ENCODE measurements around the gene CACNA2D3. TPM values are rescaled to one million over a fixed set of nuclear protein-coding genes. Genes with fewer than 3 reads are reported as not detected.

Gene CACNA2D3
- total RNA-seq, 3 donors from 2014 or later: not detected

DNA sequence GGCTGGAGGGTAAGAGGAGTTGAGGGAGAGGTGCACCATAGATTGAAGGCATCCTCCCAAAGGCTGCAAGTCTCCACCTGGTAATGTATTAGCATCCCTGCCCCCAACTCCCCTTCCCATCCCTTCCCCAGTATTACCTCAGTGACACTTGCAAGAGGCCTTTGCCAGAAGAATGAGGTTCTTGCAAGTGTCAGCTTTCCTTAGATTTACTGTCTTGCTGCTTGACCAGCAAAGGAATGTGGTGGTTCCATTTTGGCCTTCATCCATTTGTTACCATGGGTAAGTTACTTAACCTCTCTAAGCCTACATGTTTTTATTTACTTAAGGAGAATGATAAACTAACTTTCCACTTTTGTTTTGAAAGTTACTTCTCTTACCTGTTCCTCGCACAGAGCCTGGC, 696.6 kb downstream of the CACNA2D3 start:
- H3K4me1 Mint-ChIP-seq (ENCODE audit: low read depth): no peaks in the 10 kb centered on the region
- no peaks in the 10 kb centered on the region for H3K9me3 Mint-ChIP-seq
- H3K27me3 Mint-ChIP-seq (ENCODE audit: low read depth): no peaks in the 10 kb centered on the region
- no peak for ATAC-seq
- DNase-seq: no peak
- no peaks in the 10 kb centered on the region for H3K36me3 Mint-ChIP-seq (ENCODE audit: insufficient read depth)
- H3K4me3 Mint-ChIP-seq: no peak overlapping the region

DNA sequence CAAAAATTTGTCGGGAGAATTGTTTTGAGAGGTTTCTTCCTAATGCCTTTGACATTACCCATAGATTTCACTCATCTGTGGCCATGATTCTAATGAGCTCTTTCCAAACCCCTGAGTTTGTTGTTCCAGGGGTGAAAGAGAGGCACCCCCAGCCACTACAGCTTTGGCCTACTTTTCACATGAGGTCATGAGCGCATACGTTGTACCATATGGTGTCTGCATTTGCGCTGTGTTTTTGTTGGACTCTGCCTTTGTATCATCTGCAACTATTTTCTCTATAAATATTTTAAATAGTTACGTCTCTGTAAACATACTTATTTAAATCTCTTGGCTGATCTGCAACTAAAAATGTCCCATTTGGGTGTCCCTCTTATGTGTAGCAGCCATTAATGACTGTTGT, 697.6 kb downstream of the CACNA2D3 start:
- no peaks in the 10 kb centered on the region for H3K36me3 Mint-ChIP-seq (ENCODE audit: insufficient read depth)
- no peaks in the 10 kb centered on the region for H3K9me3 Mint-ChIP-seq
- no peak for DNase-seq
- no peaks in the 10 kb centered on the region for H3K4me1 Mint-ChIP-seq (ENCODE audit: low read depth)
- H3K27me3 Mint-ChIP-seq (ENCODE audit: low read depth): no peaks in the 10 kb centered on the region
- no peak overlapping the region for H3K4me3 Mint-ChIP-seq
- ATAC-seq: no peak

DNA sequence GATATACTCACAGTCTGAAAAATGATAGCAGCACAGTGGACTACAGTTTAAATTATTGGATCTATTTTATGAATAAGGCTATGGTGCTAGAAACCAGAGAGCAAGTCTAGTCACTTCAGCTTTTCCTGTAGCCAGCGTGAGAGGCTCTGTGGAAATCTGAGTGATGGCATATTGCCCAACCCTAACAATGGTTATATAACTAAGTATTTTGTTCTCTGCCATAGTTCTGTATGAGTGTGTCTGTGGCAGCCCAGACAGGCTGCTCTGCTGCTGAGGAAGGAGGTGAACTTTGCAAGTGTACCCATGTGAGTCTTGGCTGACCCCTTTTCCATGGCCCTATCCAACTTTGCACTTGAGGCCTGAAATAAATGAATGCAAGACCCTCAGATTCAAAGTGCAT, 699.9 kb downstream of the CACNA2D3 start:
- H3K9me3 Mint-ChIP-seq: no peaks in the 10 kb centered on the region
- H3K27me3 Mint-ChIP-seq (ENCODE audit: low read depth): no peaks in the 10 kb centered on the region
- H3K36me3 Mint-ChIP-seq (ENCODE audit: insufficient read depth): no peaks in the 10 kb centered on the region
- DNase-seq (no peak), ATAC-seq (no peak)
- H3K4me1 Mint-ChIP-seq (ENCODE audit: low read depth): no peaks in the 10 kb centered on the region
- H3K4me3 Mint-ChIP-seq: no peak overlapping the region

DNA sequence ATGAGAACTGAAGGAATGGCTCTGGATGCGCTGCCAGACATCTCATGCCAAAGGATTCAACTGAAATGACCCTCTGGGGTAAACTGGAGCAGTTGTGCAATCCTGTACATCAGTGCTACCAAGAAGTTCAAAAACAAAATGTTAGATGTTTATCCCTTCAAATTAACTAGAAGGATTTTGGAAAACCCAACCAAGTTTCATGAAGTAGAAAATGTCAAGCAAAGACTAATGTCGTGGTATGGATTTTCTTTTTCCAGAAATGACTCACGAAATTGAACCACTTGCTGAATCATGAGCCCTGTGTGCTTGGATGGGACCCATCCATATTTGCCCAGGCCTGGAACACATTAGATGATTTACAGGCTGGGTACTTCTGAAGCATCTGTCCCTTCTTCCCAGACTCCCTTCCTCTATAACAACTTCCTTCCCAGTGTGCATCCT, 703.9 kb downstream of the CACNA2D3 start:
- ATAC-seq: no peak
- Mint-ChIP-seq H3K9me3 (peaks cover 5% of the 10 kb centered on the region), H3K4me1 (ENCODE audit: low read depth) (no peaks in the 10 kb centered on the region), H3K36me3 (ENCODE audit: insufficient read depth) (no peaks in the 10 kb centered on the region), H3K27me3 (ENCODE audit: low read depth) (no peaks in the 10 kb centered on the region), H3K4me3 (no peak overlapping the region)
- no peak for DNase-seq

DNA sequence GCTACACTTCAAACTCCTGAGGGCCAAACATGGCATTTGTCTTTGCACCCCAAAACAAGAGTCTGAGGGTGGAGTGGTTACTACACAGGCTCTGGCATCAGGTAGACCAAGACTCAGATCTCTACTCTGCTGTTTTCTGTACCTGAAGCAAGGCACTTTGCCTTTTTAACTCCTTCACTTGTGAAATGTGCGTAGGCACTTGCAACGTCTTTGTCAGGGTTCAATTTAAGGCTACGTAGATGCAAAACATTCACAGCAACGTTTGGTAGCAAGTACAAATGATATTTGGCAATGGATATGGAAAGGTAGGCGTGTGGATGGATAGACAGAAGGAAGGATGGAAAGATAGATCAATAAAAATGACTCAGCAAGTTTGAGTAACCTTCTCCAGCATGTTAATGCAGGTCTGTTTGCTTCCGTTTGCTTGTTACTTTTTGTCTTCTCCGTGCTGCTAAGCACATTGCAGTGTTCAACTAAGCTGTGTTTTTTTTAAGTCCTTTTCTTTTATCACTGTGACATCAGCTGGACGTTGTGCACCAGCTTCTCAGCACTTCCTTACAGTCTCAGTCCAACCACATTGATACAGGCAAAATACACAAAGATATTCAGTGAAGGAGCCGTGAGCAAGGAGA, 704.8 kb downstream of the CACNA2D3 start:
- H3K4me1 Mint-ChIP-seq (ENCODE audit: low read depth): no peaks in the 10 kb centered on the region
- H3K4me3 Mint-ChIP-seq: no peak overlapping the region
- ATAC-seq (no peak), DNase-seq (no peak)
- H3K9me3 Mint-ChIP-seq: peaks cover 5% of the 10 kb centered on the region
- H3K27me3 Mint-ChIP-seq (ENCODE audit: low read depth): no peaks in the 10 kb centered on the region
- H3K36me3 Mint-ChIP-seq (ENCODE audit: insufficient read depth): no peaks in the 10 kb centered on the region

DNA sequence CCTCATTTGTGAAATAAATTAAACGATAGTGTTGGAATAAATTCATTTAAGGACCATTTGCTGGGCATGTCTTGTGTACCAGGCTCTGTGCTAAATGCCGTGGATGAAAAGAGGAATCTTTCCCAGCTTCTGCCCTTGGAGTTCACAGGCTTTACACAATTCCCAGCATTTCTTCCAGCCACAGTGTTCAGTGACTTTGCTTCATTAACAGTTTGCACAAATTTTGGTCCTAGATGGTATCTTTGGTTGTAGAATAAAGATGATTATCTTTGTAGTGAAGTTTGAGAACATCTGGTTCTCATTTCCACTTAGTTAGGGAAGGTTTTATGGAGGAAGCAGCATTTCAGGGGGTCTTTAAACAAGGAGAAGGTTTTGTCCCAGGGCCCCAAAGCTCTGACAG, 705.4 kb downstream of the CACNA2D3 start:
- H3K4me3 Mint-ChIP-seq: no peak overlapping the region
- peaks cover 5% of the 10 kb centered on the region for H3K9me3 Mint-ChIP-seq
- H3K27me3 Mint-ChIP-seq (ENCODE audit: low read depth): no peaks in the 10 kb centered on the region
- no peak for DNase-seq
- H3K4me1 Mint-ChIP-seq (ENCODE audit: low read depth): no peaks in the 10 kb centered on the region
- H3K36me3 Mint-ChIP-seq (ENCODE audit: insufficient read depth): no peaks in the 10 kb centered on the region
- ATAC-seq: no peak

DNA sequence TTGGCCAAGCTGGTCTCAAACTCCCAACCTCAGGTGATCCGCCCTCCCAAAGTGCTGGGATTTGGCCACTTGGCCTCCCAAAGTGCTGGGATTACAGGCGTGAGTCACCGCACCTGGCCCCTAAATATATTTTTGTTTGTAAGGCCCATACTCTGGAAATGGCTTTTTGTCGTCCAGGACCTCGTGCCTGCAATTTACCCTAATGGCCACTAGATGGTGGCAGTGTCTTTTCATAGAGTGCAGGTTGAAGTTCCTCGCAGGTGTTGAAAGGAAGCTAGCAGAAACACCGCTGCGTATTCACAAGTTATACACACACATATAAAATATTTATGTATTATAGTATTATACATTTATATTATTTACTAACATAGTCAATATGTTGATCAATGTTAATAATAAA, 708.3 kb downstream of the CACNA2D3 start:
- H3K27me3 Mint-ChIP-seq (ENCODE audit: low read depth): no peaks in the 10 kb centered on the region
- H3K4me3 Mint-ChIP-seq: no peak overlapping the region
- H3K9me3 Mint-ChIP-seq: peaks cover 5% of the 10 kb centered on the region
- DNase-seq (no peak), ATAC-seq (no peak)
- H3K36me3 Mint-ChIP-seq (ENCODE audit: insufficient read depth): no peaks in the 10 kb centered on the region
- H3K4me1 Mint-ChIP-seq (ENCODE audit: low read depth): no peaks in the 10 kb centered on the region

DNA sequence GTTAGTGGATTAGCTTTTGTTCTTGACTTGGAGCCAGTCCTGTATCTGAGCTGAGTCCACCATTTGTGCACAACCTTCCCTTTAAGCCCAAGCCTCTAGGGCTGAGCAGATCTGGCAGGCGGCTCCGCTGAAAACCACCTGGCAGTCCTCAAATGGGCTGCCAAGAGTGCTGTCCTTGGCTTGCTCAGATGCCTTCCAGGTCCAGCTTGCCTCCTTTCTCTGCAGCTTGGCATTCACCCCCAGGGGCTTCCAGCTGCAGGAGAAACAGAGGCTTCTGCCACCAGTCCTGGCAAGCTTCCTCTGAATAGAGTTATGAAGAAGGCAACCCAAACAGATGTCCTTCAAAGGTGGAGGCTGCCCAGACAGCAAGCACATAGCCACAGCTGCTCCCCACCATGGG, 708.8 kb downstream of the CACNA2D3 start:
- DNase-seq (no peak), ATAC-seq (no peak)
- H3K4me3 Mint-ChIP-seq: no peak overlapping the region
- no peaks in the 10 kb centered on the region for H3K36me3 Mint-ChIP-seq (ENCODE audit: insufficient read depth)
- peaks cover 5% of the 10 kb centered on the region for H3K9me3 Mint-ChIP-seq
- no peaks in the 10 kb centered on the region for H3K27me3 Mint-ChIP-seq (ENCODE audit: low read depth)
- H3K4me1 Mint-ChIP-seq (ENCODE audit: low read depth): no peaks in the 10 kb centered on the region

DNA sequence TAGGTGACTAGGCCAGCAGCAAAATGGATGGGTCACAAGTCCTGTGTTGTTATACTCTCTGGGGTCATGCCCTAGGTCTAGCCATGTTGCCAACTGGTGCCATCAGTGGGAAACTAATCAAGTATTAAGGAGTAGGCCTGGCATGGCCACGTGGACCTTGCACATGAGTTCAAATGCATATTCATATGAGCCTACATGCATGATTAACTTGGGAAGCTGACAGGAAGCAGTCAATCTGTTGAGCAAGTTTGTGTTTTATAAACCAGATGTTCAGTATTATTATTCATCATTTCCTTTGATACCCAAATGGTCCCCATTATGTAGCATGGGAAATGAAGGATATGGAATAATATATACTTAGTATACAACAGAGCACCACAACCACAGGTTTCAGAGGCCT, 710.5 kb downstream of the CACNA2D3 start:
- DNase-seq (no peak), ATAC-seq (no peak)
- Mint-ChIP-seq H3K36me3 (ENCODE audit: insufficient read depth) (no peaks in the 10 kb centered on the region), H3K27me3 (ENCODE audit: low read depth) (no peaks in the 10 kb centered on the region), H3K4me1 (ENCODE audit: low read depth) (no peaks in the 10 kb centered on the region), H3K9me3 (peaks cover 5% of the 10 kb centered on the region), H3K4me3 (no peak overlapping the region)

DNA sequence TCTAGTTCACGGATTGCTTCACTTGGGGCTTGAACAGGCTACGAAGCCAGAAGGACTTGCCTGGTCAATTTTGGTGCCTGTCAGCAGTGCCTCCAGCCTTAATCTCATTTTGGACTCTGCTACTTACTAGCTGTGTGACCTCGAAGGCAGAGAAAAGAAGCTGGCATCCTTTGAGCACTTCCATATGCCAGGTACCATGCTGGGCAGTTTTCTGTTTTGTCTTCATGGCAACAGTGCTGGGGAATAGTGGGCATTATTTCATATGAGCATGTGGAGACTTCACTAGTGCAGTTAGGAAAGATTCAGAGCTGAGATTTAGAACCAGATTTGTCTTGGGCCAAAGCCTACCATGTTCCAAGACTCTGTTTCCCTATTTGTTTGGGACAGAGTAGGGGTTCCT, 713.3 kb downstream of the CACNA2D3 start:
- DNase-seq: no peak
- Mint-ChIP-seq H3K27me3 (ENCODE audit: low read depth) (no peaks in the 10 kb centered on the region), H3K36me3 (ENCODE audit: insufficient read depth) (no peaks in the 10 kb centered on the region), H3K4me1 (ENCODE audit: low read depth) (no peaks in the 10 kb centered on the region), H3K9me3 (peaks cover 3% of the 10 kb centered on the region), H3K4me3 (no peak overlapping the region)
- no peak for ATAC-seq

DNA sequence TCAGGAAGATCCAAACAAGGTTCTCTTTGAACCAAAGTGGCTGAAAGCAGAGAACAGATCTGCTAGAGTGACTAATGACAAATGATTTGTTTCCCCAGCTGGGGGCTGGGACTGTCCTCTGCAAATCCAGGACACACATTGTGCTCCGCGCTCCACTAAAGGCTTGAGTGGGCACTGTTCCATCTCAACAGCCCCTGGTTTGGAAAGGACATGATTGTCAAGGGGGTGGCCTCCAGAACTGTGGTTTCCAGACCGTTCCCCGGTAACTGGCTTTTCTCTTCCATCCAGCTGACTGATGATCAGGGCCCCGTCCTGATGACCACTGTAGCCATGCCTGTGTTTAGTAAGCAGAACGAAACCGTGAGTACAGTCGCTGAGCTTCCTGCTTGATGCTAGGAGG, 714.5 kb downstream of the CACNA2D3 start:
- H3K4me3 Mint-ChIP-seq: no peak overlapping the region

DNA sequence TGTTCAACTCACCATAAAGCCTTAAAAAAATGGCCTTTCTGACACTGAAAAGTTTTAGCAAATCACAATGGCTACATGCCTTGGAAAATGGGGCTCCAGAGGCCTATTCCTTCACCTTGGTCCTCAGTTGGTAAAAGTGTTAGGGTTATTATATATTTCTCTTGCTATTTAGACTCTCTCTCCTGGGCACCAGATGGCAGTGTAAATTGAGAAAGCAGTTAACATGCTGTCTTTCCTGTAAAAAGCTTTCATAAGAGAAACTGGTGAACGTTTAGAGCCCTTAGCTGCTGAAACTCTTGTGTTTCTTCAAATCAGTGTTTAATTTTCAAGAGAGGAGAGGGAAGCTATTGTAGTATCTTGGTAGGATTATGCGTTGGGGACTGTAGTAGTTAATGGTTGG, 715.6 kb downstream of the CACNA2D3 start:
- no peaks in the 10 kb centered on the region for H3K36me3 Mint-ChIP-seq (ENCODE audit: insufficient read depth)
- peaks cover 3% of the 10 kb centered on the region for H3K9me3 Mint-ChIP-seq
- ATAC-seq (no peak), DNase-seq (no peak)
- H3K4me3 Mint-ChIP-seq: no peak overlapping the region
- H3K27me3 Mint-ChIP-seq (ENCODE audit: low read depth): no peaks in the 10 kb centered on the region
- H3K4me1 Mint-ChIP-seq (ENCODE audit: low read depth): no peaks in the 10 kb centered on the region

More for the DNA sequence above, 714.5 kb downstream of the CACNA2D3 start:
- Mint-ChIP-seq H3K36me3 (ENCODE audit: insufficient read depth) (no peaks in the 10 kb centered on the region), H3K9me3 (peaks cover 3% of the 10 kb centered on the region), H3K4me1 (ENCODE audit: low read depth) (no peaks in the 10 kb centered on the region), H3K27me3 (ENCODE audit: low read depth) (no peaks in the 10 kb centered on the region)
- ATAC-seq: no peak
- no peak for DNase-seq

DNA sequence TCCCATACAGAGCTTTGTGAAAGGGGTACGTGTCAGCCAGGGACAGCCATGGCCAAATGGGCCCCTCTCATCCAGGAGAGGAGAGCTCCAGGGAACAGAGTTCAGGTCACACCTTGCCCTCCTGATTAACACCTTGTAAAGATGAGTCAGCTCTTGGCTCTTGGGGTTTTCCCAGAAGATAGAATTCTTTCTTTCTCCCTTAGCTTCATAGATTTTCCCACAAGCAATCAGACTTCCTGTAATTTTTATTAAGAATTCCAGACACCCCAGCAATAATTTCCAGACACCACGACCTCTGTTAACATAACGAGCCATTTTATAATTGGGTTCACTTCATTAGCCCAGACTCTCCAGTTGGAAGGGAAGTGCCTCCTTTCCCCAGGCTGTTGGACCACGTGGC, 719.1 kb downstream of the CACNA2D3 start:
- Mint-ChIP-seq H3K27me3 (ENCODE audit: low read depth) (no peaks in the 10 kb centered on the region), H3K36me3 (ENCODE audit: insufficient read depth) (no peaks in the 10 kb centered on the region), H3K4me3 (no peak overlapping the region), H3K9me3 (peaks cover 3% of the 10 kb centered on the region), H3K4me1 (ENCODE audit: low read depth) (no peaks in the 10 kb centered on the region)
- DNase-seq: no peak
- no peak for ATAC-seq

DNA sequence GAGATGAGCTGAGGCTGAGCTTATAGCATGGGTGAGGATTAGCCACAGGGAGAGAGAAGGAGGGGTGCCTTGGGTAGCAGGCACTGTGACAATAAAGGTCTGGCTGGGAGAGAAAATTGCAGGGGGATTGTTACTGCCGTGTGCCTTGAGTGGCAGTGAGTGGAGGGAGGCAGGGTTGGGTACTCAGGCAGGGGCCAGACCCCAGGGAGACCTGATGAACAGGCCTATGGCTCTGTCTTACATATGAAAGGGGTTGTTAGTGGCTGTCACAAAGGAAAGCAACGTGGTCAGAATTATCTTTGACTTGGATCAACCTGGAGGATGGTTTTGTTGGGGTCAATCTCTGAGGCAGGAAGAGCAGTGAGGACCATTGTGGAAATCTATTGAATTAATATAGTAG, 721.0 kb downstream of the CACNA2D3 start:
- no peak overlapping the region for H3K4me3 Mint-ChIP-seq
- no peaks in the 10 kb centered on the region for H3K4me1 Mint-ChIP-seq (ENCODE audit: low read depth)
- no peaks in the 10 kb centered on the region for H3K27me3 Mint-ChIP-seq (ENCODE audit: low read depth)
- H3K9me3 Mint-ChIP-seq: peaks cover under 1% of the 10 kb centered on the region
- H3K36me3 Mint-ChIP-seq (ENCODE audit: insufficient read depth): no peaks in the 10 kb centered on the region
- ATAC-seq: no peak
- no peak for DNase-seq

DNA sequence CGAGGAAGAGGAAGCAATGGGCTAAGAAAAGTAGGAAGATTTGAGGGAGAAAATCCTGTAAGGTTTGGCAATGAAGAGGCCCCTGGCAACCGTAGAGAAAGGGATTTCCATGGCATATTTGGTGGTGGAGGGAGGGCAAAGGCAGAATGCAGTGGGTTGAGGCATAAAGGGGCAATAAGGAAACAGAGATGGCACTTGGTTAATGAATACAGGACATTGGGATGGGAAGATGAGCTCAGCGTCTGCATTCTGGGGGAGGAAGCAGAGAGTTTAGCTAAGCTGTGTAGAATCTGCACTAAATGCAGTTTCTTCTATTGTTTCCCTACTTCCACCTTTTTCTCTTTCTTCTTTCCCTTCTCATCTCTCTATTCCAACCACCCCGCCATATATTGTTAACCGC, 721.9 kb downstream of the CACNA2D3 start:
- Mint-ChIP-seq H3K4me1 (ENCODE audit: low read depth) (no peaks in the 10 kb centered on the region), H3K4me3 (no peak overlapping the region), H3K27me3 (ENCODE audit: low read depth) (no peaks in the 10 kb centered on the region), H3K9me3 (no peaks in the 10 kb centered on the region), H3K36me3 (ENCODE audit: insufficient read depth) (no peaks in the 10 kb centered on the region)
- ATAC-seq (no peak), DNase-seq (no peak)

DNA sequence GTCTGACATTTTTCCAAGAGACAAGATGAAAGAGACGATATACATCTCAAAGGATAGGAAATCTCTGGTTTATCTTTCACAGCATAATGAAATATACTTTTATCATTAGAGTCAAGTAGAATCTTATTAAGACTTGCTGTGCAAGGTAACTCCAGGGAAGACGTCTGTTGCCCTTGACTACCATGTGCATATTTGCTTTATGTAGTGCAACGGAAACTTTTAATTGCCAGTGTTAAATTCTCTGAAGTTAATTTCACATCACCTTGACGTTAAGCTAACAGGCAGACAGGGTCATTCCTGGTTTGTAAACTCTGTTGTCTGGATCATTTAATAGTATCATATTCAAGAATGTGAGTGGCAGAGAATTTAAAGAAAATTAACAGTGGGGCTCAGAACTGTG, 722.7 kb downstream of the CACNA2D3 start:
- ATAC-seq (no peak), DNase-seq (no peak)
- Mint-ChIP-seq H3K4me1 (ENCODE audit: low read depth) (no peaks in the 10 kb centered on the region), H3K27me3 (ENCODE audit: low read depth) (no peaks in the 10 kb centered on the region), H3K4me3 (no peak overlapping the region), H3K9me3 (no peaks in the 10 kb centered on the region), H3K36me3 (ENCODE audit: insufficient read depth) (no peaks in the 10 kb centered on the region)

Measured in activated T-cell treated with anti-CD3 and anti-CD28 coated beads, Interleukin-2, amount 50 U/mL, for 4 hours (primary cell).